ENCODE results near the gene POLR1C. TPM values are rescaled to one million over a fixed set of nuclear protein-coding genes. Genes with fewer than 3 reads are reported as not detected.

Gene POLR1C
- total and polyA plus RNA-seq, 4 donors = 10.8 to 24.3 (median 19.0) TPM

GRCh38 chr6:43509142-43509983 lies 7.5 kb upstream of the POLR1C start:
- Histone ChIP-seq H3K27ac (ENCODE audit: low read depth in 1 of 2, low read length in 2 of 2) (peak overlapping the region in 1 of 2 donors; percentile 35), H3K36me3 (ENCODE audit: control insufficient read depth in 4 of 4, insufficient read depth in 3 of 4, low read depth in 1 of 4, low read length in 3 of 4) (peaks cover 2 to 37% (median 17%) of the 10 kb centered on the region in 4 donors), H3K9me3 (ENCODE audit: control insufficient read depth in 4 of 4, low read length in 3 of 4) (no peaks in the 10 kb centered on the region), H3K4me3 (ENCODE audit: low read depth in 1 of 3, low read length in 3 of 3) (peak overlapping the region in 2 of 3 donors; percentile 54 to 71), H3K4me1 (ENCODE audit: control insufficient read depth in 4 of 4, insufficient read depth in 4 of 4, low read length in 3 of 4) (peaks cover 5 to 11% (median 7%) of the 10 kb centered on the region in 4 donors), H3K27me3 (ENCODE audit: control insufficient read depth in 4 of 4, insufficient read depth in 4 of 4, low read length in 3 of 4) (peaks cover 0 to 3% (median 0%) of the 10 kb centered on the region in 4 donors), H3K9ac (ENCODE audit: low read depth in 1 of 2, low read length in 2 of 2) (no peak overlapping the region)
- WGBS = 9% methylated on average over 69 of the region's 69 CpGs
- TF ChIP-seq JUND (IDR thresholded peaks at IDR 0.05) (no peak), TAF1 (conservative IDR thresholded peaks at IDR 0.05) (no peak), FOXA1 (IDR thresholded peaks at IDR 0.05) (no peak), NR2F2 (IDR thresholded peaks at IDR 0.05) (no peak), GABPA (IDR thresholded peaks at IDR 0.05 in 1 of 2, conservative IDR thresholded peaks at IDR 0.05 in 1 of 2) (no peak), FOXA2 (IDR thresholded peaks at IDR 0.05) (no peak), HNF4G (IDR thresholded peaks at IDR 0.05) (no peak), YY1 (IDR thresholded peaks at IDR 0.05) (no peak), RAD21 (IDR thresholded peaks at IDR 0.05) (no peak), ZBTB33 (IDR thresholded peaks at IDR 0.05) (no peak)
- TF ChIP-seq, protein P1, sequence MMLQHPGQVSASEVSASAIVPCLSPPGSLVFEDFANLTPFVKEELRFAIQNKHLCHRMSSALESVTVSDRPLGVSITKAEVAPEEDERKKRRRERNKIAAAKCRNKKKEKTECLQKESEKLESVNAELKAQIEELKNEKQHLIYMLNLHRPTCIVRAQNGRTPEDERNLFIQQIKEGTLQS (IDR thresholded peaks at IDR 0.05) = no peak
- TF ChIP-seq, protein P2, sequence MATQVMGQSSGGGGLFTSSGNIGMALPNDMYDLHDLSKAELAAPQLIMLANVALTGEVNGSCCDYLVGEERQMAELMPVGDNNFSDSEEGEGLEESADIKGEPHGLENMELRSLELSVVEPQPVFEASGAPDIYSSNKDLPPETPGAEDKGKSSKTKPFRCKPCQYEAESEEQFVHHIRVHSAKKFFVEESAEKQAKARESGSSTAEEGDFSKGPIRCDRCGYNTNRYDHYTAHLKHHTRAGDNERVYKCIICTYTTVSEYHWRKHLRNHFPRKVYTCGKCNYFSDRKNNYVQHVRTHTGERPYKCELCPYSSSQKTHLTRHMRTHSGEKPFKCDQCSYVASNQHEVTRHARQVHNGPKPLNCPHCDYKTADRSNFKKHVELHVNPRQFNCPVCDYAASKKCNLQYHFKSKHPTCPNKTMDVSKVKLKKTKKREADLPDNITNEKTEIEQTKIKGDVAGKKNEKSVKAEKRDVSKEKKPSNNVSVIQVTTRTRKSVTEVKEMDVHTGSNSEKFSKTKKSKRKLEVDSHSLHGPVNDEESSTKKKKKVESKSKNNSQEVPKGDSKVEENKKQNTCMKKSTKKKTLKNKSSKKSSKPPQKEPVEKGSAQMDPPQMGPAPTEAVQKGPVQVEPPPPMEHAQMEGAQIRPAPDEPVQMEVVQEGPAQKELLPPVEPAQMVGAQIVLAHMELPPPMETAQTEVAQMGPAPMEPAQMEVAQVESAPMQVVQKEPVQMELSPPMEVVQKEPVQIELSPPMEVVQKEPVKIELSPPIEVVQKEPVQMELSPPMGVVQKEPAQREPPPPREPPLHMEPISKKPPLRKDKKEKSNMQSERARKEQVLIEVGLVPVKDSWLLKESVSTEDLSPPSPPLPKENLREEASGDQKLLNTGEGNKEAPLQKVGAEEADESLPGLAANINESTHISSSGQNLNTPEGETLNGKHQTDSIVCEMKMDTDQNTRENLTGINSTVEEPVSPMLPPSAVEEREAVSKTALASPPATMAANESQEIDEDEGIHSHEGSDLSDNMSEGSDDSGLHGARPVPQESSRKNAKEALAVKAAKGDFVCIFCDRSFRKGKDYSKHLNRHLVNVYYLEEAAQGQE (IDR thresholded peaks at IDR 0.05) = no peak
- no peak for DNase-seq (ENCODE audit: low spot score)

- DNase-seq (ENCODE audit: low spot score) = peak; percentile 92
- Histone ChIP-seq H3K27me3 (ENCODE audit: control insufficient read depth in 4 of 4, insufficient read depth in 4 of 4, low read length in 3 of 4) (peaks cover 0 to 3% (median 0%) of the 10 kb centered on the region in 4 donors), H3K4me3 (ENCODE audit: low read depth in 1 of 3, low read length in 3 of 3) (peak within 1 kb of the TSS; percentile 30 to 71 (median 54)), H3K9ac (ENCODE audit: low read depth in 1 of 2, low read length in 2 of 2) (no peak within 1 kb of the TSS), H3K9me3 (ENCODE audit: control insufficient read depth in 4 of 4, low read length in 3 of 4) (no peaks in the 10 kb centered on the region), H3K36me3 (ENCODE audit: control insufficient read depth in 4 of 4, insufficient read depth in 3 of 4, low read depth in 1 of 4, low read length in 3 of 4) (peaks cover 2 to 31% (median 17%) of the 10 kb centered on the region in 4 donors), H3K27ac (ENCODE audit: low read depth in 1 of 2, low read length in 2 of 2) (peak within 1 kb of the TSS in 1 of 2 donors; percentile 35), H3K4me1 (ENCODE audit: control insufficient read depth in 4 of 4, insufficient read depth in 4 of 4, low read length in 3 of 4) (peaks cover 5 to 13% (median 8%) of the 10 kb centered on the region in 4 donors)
- 10% methylated on average over 96 of the region's 96 CpGs for WGBS
- TF ChIP-seq FOXA1 (IDR thresholded peaks at IDR 0.05) (no peak), YY1 (IDR thresholded peaks at IDR 0.05) (peak; percentile 49), RAD21 (IDR thresholded peaks at IDR 0.05) (no peak), RXRA (IDR thresholded peaks at IDR 0.05) (peak; percentile 22 to 29), EGR1 (IDR thresholded peaks at IDR 0.05; ENCODE audit: low read depth in 2 of 2) (no peak), HNF4A (conservative IDR thresholded peaks at IDR 0.05) (peak; percentile 51 to 56), NR2F2 (IDR thresholded peaks at IDR 0.05) (no peak), FOXA2 (IDR thresholded peaks at IDR 0.05) (no peak), SP1 (IDR thresholded peaks at IDR 0.05) (peak; percentile 23)
- TF ChIP-seq, protein P3, sequence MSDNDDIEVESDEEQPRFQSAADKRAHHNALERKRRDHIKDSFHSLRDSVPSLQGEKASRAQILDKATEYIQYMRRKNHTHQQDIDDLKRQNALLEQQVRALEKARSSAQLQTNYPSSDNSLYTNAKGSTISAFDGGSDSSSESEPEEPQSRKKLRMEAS (IDR thresholded peaks at IDR 0.05) = no peak
- TF ChIP-seq, protein P1 (IDR thresholded peaks at IDR 0.05) = no peak
- TF ChIP-seq, protein P2 (IDR thresholded peaks at IDR 0.05) = no peak
Measured at GRCh38 chr6:43509984-43510826, 6.7 kb upstream of the POLR1C start, which contains the start of gene LRRC73. Gene LRRC73, minus strand, starts transcription at chr6:43510346. Its CDS starts 561 bp downstream, at chr6:43509785.

Measured in liver (tissue), 9 donors.